PFSK-1 (cell line): ENCODE data around the gene S100A10.

ENCODE experiments used
- FOXP2 ChIP-seq: optimal IDR thresholded peaks from 2 replicates; pipeline ENCODE3; 2011; ENCODE audit warnings: borderline replicate concordance, control low read depth, inconsistent platforms; ENCODE audit not compliant: insufficient read depth; ENCODE audit errors: extremely low read length, extremely low read depth
- POLR2AphosphoS5 ChIP-seq: IDR thresholded peaks from 2 replicates; pipeline ENCODE4 v1.6.1; 2012; ENCODE audit warnings: low read depth, mild to moderate bottlenecking, control low read depth, low read length, moderate library complexity
- REST ChIP-seq, 2 experiments: IDR thresholded peaks; 2 replicates each; pipeline versions ENCODE4 v1.6.1 to v1.8.0; 2011 to 2012; ENCODE audit warnings: low read depth in 2 of 2, low read length in 2 of 2, control low read depth in 1 of 2, inconsistent platforms in 1 of 2, mild to moderate bottlenecking in 1 of 2, moderate library complexity in 1 of 2; ENCODE audit not compliant: insufficient read depth in 1 of 2
- SIN3A ChIP-seq: IDR thresholded peaks from 2 replicates; pipeline ENCODE4 v1.6.1; 2012; ENCODE audit warnings: mild to moderate bottlenecking, low read length, moderate library complexity, borderline replicate concordance; ENCODE audit not compliant: insufficient read depth
- TAF1 ChIP-seq: IDR thresholded peaks from 2 replicates; pipeline ENCODE4 v1.6.1; 2012; ENCODE audit warnings: low read length, control low read depth, borderline replicate concordance; ENCODE audit not compliant: insufficient read depth

The S100A10 gene

GRCh38 chr1:151988405-151988923 is 5.2 kb downstream of the S100A10 start:
- peak; percentile 31; the same call in 1 of the 2 replicates for TF ChIP-seq SIN3A
- TF ChIP-seq TAF1, result no peak

- no peak for TF ChIP-seq REST (IDR thresholded peaks at IDR 0.05; ENCODE audit: insufficient read depth in 1 of 2, low read depth in 2 of 2, low read length in 2 of 2)
- no peak for TF ChIP-seq TAF1
- TF ChIP-seq FOXP2, result no peak
- TF ChIP-seq POLR2AphosphoS5, result no peak
- no peak for TF ChIP-seq SIN3A
These were observed 7.0 kb downstream of the S100A10 start for GRCh38 chr1:151986501-151987190.

GRCh38 chr1:151985768-151986167 is 7.9 kb downstream of the S100A10 start:
- TF ChIP-seq REST (IDR thresholded peaks at IDR 0.05; ENCODE audit: insufficient read depth in 1 of 2, low read depth in 2 of 2, low read length in 2 of 2) (no peak), TAF1 (no peak), FOXP2 (no peak), SIN3A (no peak), POLR2AphosphoS5 (no peak)

- no peak for TF ChIP-seq SIN3A
These were observed 8.4 kb downstream of the S100A10 start for GRCh38 chr1:151985270-151985669.

GRCh38 chr1:151984313-151984956 is 9.2 kb downstream of the S100A10 start:
- TF ChIP-seq FOXP2, result no peak
- no peak for TF ChIP-seq SIN3A
- TF ChIP-seq POLR2AphosphoS5, result no peak
- no peak for TF ChIP-seq TAF1
- no peak for TF ChIP-seq REST (IDR thresholded peaks at IDR 0.05; ENCODE audit: insufficient read depth in 1 of 2, low read depth in 2 of 2, low read length in 2 of 2)

GRCh38 chr1:151982300-151983005 is 11.2 kb downstream of the S100A10 start:
- TF ChIP-seq POLR2AphosphoS5, result no peak; the same call in 1 of the 2 replicates
- no peak for TF ChIP-seq TAF1
- no peak for TF ChIP-seq FOXP2
- TF ChIP-seq SIN3A, result no peak
- no peak for TF ChIP-seq REST (IDR thresholded peaks at IDR 0.05; ENCODE audit: insufficient read depth in 1 of 2, low read depth in 2 of 2, low read length in 2 of 2)
